ENCODE data around the gene ITM2C.

ITM2C gene

DNA sequence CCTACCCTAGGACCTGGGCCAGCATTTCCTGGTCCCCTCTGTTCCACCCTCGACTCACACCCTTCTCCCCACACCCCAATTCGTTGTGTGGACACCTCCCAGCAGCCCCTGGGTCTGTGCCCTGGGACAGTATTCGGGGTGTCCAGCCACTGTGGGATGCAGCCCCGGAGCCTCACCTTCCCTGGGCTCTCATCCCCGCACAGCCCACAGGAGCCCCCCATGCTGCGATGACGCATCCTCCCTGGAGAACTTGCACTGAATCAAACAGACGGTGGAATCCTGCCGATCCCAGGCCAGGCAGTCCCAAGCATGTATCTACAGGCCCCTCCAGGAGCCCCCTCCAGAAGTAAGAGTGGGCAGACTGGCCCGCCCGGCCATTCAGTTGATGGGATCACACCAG lies 9.7 kb downstream of the ITM2C start:
- H3K36me3 Mint-ChIP-seq (ENCODE audit: low read depth): peaks cover 9% of the 10 kb centered on the region
- peaks cover 82% of the 10 kb centered on the region for H3K4me1 Mint-ChIP-seq
- H3K27ac Mint-ChIP-seq: peak overlapping the region; percentile 74
- H3K27me3 Mint-ChIP-seq: no peaks in the 10 kb centered on the region
- no peak for ATAC-seq
- no peaks in the 10 kb centered on the region for H3K9me3 Mint-ChIP-seq
- DNase-seq: no peak
- no peak overlapping the region for H3K4me3 Mint-ChIP-seq

DNA sequence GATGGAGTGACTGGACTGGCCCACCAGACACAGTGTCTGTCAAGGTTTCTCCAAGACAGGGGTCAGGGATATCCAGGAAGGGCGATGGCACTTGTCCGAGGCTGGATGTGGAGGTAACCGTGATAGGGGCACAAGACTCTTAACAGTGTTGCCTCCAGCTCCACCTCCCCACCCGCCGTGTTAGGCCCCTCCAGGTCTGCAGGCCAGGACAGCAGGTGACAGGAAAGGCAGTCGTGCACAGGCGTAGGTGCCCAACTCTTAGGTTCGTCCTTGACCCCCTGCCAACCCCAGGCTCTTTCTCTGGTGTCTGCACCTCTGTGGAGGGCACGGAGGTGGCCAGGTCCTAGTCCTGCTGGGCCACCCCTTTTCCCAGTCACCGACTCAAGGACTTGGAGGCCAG lies 10.1 kb downstream of the ITM2C start:
- Mint-ChIP-seq H3K36me3 (ENCODE audit: low read depth) (peaks cover 9% of the 10 kb centered on the region), H3K4me1 (peaks cover 80% of the 10 kb centered on the region), H3K27ac (no peak overlapping the region), H3K4me3 (no peak overlapping the region), H3K27me3 (no peaks in the 10 kb centered on the region), H3K9me3 (no peaks in the 10 kb centered on the region)
- ATAC-seq: no peak
- DNase-seq: no peak

DNA sequence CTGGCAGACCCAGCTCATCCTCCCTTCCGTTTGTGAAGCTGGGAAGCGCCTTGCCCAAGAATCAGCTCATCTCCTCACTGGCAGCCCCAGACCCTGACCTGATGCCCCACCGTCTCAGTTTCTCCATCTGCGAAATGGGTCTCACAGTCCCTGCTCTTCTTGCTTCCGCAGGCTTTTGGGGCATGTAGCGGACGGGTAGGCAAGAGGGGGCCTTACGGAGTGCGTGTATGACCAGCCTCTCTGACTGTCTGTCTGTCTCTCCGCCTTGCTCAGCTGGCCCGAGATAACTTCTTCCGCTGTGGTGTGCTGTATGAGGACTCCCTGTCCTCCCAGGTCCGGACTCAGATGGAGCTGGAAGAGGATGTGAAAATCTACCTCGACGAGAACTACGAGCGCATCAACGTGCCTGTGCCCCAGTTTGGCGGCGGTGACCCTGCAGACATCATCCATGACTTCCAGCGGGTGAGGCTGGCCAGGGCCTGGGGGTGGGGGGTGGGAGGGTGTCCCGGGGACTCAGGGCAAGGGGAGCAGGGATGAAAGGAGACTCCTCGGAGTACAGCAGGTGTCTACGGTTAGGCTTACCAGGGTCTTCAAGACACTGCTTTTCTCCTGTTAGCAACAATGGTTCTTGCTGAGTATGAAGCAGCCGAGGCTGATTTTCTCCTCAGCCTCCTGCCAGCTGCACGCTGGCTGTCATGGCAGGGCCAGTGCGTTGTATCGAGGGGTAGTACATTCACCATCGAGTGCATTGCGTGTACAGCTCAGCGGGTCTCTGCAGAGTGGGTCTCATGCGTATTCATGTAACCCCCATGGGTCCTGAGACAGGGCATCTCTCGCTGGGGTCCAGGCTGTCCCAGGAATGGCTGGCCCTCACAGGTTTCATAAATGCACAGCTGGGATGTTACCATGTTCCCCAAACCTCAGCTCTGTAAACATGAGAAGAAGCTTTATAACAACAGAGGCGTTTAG lies 10.9 kb downstream of the ITM2C start:
- no peak overlapping the region for H3K4me3 Mint-ChIP-seq
- DNase-seq: no peak
- peaks cover 9% of the 10 kb centered on the region for H3K36me3 Mint-ChIP-seq (ENCODE audit: low read depth)
- H3K27ac Mint-ChIP-seq: no peak overlapping the region
- H3K9me3 Mint-ChIP-seq: no peaks in the 10 kb centered on the region
- no peaks in the 10 kb centered on the region for H3K27me3 Mint-ChIP-seq
- no peak for ATAC-seq
- peaks cover 72% of the 10 kb centered on the region for H3K4me1 Mint-ChIP-seq

DNA sequence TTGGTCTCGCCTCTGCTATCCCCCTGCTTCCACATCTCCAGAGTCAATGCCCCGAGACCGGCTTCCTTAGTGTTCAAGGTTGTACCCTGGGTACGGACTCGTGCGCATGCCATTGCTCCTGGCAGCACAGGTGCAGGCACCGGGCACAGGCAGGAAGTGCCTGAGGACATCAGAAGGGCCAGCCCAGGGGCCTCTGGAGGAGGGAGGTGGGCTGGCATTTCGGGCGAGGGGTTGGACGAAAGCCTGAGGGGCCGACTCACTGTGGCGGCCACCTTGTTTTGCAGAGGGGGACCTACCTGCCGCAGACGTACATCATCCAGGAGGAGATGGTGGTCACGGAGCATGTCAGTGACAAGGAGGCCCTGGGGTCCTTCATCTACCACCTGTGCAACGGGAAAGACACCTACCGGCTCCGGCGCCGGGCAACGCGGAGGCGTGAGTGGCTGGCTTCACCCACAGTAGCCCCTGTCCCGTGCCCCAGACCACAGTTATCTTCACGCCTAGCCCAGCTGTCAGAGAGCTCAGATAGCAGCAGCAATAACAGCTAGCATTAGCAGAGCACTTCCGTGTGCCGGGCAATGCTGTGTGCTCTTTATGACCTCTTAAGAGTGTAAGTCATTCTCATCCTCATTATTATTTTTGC lies 12.5 kb downstream of the ITM2C start:
- H3K27me3 Mint-ChIP-seq: no peaks in the 10 kb centered on the region
- H3K4me1 Mint-ChIP-seq: peaks cover 67% of the 10 kb centered on the region
- DNase-seq: no peak
- ATAC-seq: no peak
- H3K36me3 Mint-ChIP-seq (ENCODE audit: low read depth): peaks cover 9% of the 10 kb centered on the region
- peak overlapping the region; percentile 90 for H3K27ac Mint-ChIP-seq
- H3K9me3 Mint-ChIP-seq: no peaks in the 10 kb centered on the region
- peak overlapping the region; percentile 48 for H3K4me3 Mint-ChIP-seq

DNA sequence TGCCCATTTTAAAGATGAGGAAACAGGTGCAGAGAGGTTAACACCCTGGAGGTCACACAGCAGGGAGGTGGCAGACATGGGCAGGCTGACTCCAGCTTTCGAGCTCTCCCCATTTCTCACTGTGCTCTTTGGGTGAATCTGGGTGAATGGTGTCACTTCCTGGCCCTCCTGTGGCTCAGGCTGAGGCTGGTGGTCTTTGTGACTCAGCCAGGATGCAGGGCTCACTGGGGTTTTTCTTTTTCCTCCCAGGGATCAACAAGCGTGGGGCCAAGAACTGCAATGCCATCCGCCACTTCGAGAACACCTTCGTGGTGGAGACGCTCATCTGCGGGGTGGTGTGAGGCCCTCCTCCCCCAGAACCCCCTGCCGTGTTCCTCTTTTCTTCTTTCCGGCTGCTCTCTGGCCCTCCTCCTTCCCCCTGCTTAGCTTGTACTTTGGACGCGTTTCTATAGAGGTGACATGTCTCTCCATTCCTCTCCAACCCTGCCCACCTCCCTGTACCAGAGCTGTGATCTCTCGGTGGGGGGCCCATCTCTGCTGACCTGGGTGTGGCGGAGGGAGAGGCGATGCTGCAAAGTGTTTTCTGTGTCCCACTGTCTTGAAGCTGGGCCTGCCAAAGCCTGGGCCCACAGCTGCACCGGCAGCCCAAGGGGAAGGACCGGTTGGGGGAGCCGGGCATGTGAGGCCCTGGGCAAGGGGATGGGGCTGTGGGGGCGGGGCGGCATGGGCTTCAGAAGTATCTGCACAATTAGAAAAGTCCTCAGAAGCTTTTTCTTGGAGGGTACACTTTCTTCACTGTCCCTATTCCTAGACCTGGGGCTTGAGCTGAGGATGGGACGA lies 13.2 kb downstream of the ITM2C start:
- Mint-ChIP-seq H3K4me3 (peak overlapping the region; percentile 48), H3K27ac (peak overlapping the region; percentile 90), H3K27me3 (no peaks in the 10 kb centered on the region), H3K36me3 (ENCODE audit: low read depth) (peaks cover 9% of the 10 kb centered on the region), H3K4me1 (peaks cover 65% of the 10 kb centered on the region), H3K9me3 (no peaks in the 10 kb centered on the region)
- peak; percentile 88 for ATAC-seq
- DNase-seq: peak; percentile 72

DNA sequence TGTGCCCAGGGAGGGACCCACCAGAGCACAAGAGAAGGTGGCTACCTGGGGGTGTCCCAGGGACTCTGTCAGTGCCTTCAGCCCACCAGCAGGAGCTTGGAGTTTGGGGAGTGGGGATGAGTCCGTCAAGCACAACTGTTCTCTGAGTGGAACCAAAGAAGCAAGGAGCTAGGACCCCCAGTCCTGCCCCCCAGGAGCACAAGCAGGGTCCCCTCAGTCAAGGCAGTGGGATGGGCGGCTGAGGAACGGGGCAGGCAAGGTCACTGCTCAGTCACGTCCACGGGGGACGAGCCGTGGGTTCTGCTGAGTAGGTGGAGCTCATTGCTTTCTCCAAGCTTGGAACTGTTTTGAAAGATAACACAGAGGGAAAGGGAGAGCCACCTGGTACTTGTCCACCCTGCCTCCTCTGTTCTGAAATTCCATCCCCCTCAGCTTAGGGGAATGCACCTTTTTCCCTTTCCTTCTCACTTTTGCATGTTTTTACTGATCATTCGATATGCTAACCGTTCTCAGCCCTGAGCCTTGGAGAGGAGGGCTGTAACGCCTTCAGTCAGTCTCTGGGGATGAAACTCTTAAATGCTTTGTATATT lies 14.0 kb downstream of the ITM2C start:
- peaks cover 9% of the 10 kb centered on the region for H3K36me3 Mint-ChIP-seq (ENCODE audit: low read depth)
- peaks cover 65% of the 10 kb centered on the region for H3K4me1 Mint-ChIP-seq
- H3K9me3 Mint-ChIP-seq: no peaks in the 10 kb centered on the region
- no peak for ATAC-seq
- peak; percentile 1 for DNase-seq
- H3K4me3 Mint-ChIP-seq: no peak overlapping the region
- H3K27ac Mint-ChIP-seq: peak overlapping the region; percentile 90
- H3K27me3 Mint-ChIP-seq: no peaks in the 10 kb centered on the region

DNA sequence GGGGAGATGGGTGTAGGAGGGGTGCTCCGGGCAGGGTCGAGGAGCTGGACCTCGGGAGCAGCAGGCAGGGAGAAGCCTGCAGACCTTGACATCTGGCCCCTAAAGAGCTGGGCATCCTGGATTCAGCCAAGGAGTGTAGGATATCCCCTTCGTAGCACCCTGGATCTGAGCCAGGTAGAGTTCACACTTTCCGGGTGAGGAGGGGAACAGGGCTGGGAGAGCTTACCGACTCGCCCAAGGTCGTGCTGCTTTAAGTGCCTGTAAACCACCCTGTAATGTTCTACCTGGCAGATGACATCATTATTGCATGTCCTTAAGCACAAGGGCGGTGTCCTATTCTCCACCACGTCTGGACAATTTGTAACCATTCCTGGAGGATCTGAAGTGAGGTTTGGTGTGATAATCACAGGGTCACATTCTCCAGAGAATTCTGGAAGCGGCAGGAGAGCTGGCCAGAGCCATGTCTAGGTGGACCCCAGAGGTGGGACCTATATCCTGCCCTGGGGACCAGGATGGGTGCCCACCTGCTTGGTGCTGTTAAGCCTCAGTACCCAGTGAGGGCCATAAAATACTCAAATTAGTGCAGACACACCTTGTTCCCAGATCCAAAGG lies 14.6 kb downstream of the ITM2C start:
- no peaks in the 10 kb centered on the region for H3K27me3 Mint-ChIP-seq
- ATAC-seq: no peak
- no peak overlapping the region for H3K27ac Mint-ChIP-seq
- H3K4me1 Mint-ChIP-seq: peaks cover 65% of the 10 kb centered on the region
- no peak overlapping the region for H3K4me3 Mint-ChIP-seq
- H3K9me3 Mint-ChIP-seq: no peaks in the 10 kb centered on the region
- peaks cover 9% of the 10 kb centered on the region for H3K36me3 Mint-ChIP-seq (ENCODE audit: low read depth)
- DNase-seq: peak; percentile 1

DNA sequence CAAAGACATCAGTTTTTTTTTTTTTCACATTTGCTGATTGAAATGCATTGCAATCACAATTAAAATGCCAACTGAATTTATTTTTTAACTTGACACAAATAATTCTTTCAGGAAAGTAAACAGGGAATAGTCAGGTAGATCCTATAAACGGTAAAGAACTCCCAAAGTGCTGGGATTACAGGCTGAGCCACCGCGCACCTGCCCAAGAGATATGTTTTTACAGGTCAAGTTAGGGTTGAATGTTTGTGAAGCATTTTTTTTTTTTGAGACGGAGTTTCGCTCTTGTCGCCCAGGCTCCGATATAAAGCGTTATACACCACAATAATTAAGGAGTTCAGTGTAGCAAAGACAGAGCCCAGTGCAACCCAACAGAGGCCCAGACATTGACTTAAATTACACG lies 15.1 kb downstream of the ITM2C start:
- no peak for ATAC-seq
- no peaks in the 10 kb centered on the region for H3K9me3 Mint-ChIP-seq
- H3K27ac Mint-ChIP-seq: no peak overlapping the region
- H3K36me3 Mint-ChIP-seq (ENCODE audit: low read depth): peaks cover 9% of the 10 kb centered on the region
- no peak for DNase-seq
- peaks cover 60% of the 10 kb centered on the region for H3K4me1 Mint-ChIP-seq
- H3K27me3 Mint-ChIP-seq: no peaks in the 10 kb centered on the region
- no peak overlapping the region for H3K4me3 Mint-ChIP-seq

DNA sequence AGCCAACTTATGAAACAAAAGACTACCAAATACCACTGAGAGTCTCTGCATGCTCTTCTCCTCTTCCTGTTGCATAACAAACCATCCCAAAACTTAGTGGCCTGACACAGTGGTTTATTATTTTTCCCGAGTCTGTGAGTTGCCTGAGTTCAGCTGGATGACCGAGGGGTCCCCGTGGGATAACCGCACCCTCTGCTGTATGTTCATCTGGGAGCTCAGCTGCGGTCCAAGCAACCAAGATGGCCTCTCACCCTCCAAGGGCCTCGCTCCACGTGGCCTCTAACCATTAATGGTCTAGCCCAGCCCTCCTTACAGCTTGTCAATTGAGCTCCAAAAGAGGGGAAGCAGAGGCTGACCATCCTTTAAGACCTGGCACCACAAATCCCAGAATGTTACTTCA lies 17.1 kb downstream of the ITM2C start:
- Mint-ChIP-seq H3K4me3 (no peak overlapping the region), H3K36me3 (ENCODE audit: low read depth) (peaks cover 6% of the 10 kb centered on the region), H3K9me3 (no peaks in the 10 kb centered on the region), H3K4me1 (peaks cover 56% of the 10 kb centered on the region), H3K27me3 (peaks cover 2% of the 10 kb centered on the region), H3K27ac (no peak overlapping the region)
- no peak for ATAC-seq
- no peak for DNase-seq

DNA sequence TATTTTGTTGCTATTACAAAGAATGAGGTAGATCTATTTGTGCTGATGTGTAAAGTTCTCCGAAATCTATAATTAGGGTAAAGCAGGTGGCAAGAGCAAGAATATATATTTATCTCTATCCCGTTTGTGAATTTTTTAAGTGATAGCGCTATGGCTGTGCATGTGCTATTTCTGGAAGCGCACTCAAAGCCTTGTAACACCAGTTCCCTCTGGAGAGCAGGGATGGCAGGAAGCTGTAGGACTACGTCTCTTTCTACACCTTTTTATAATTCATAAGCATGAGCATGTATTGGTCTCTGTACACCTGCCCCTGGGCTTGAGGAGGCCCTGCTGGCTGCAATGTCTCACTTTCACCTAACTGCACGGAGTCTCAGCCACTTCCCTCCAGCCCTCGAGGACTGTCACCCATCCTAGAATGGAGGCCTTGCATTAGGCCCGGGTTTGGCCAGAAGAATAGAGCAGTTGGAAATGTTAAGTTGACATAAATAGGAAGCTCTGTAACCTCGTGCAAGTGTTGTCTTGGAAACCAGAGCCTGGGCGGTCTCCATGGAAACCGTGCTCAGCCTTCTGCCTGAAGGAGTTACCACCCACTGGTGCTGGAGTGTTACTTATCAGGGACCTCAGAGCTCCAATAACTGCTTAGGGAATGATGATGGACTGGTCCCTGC lies 20.9 kb downstream of the ITM2C start:
- Mint-ChIP-seq H3K4me1 (peaks cover 38% of the 10 kb centered on the region), H3K27me3 (peaks cover 5% of the 10 kb centered on the region), H3K9me3 (peaks cover 3% of the 10 kb centered on the region), H3K27ac (no peak overlapping the region), H3K4me3 (no peak overlapping the region), H3K36me3 (ENCODE audit: low read depth) (no peaks in the 10 kb centered on the region)
- DNase-seq (no peak), ATAC-seq (peak; percentile 44)

DNA sequence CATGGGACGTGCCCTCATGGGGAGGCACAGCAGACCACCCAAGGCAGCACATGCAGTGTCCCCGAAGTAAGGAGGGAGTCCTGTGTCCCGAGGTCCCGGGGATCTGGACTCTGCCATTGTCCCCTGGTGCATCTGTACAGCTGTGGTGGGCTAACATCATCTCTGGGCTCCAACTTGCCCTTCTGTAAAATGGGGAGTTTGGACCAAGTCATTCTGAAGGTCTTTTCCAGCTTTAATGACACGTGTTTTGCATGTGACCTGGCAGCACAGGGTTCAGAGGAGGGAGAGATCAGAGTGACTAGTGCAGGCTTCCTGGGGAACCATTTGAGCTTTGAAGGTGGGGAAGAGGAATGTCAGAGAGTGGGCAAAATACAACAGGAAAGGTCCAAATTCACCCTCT lies 21.5 kb downstream of the ITM2C start:
- Mint-ChIP-seq H3K27ac (peak overlapping the region; percentile 33), H3K9me3 (peaks cover 3% of the 10 kb centered on the region), H3K27me3 (peaks cover 11% of the 10 kb centered on the region), H3K4me1 (peaks cover 44% of the 10 kb centered on the region), H3K36me3 (ENCODE audit: low read depth) (no peaks in the 10 kb centered on the region), H3K4me3 (no peak overlapping the region)
- DNase-seq (no peak), ATAC-seq (no peak)

DNA sequence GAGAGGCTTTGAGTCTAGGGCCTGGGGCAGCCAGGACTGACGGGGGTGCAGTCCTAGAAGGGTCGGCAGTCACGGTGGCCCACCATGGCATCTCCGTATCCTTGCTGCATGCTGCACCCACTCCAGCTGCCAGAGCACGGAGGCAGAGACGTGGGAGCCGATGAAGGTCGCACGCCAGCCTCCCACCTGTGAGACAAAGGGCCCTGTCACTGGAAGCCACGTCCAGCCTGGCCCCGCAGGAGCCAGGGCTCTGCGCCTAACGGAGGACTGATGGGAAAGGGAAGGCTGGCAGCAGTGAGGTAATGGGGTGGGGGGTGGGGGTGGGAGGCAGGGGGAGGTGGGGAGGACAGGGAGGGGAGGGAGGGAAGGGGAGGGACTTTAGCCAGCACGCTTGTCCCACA lies 21.9 kb downstream of the ITM2C start:
- H3K4me1 Mint-ChIP-seq: peaks cover 48% of the 10 kb centered on the region
- H3K9me3 Mint-ChIP-seq: peaks cover 3% of the 10 kb centered on the region
- H3K36me3 Mint-ChIP-seq (ENCODE audit: low read depth): no peaks in the 10 kb centered on the region
- ATAC-seq: no peak
- DNase-seq: no peak
- H3K27me3 Mint-ChIP-seq: peaks cover 12% of the 10 kb centered on the region
- H3K27ac Mint-ChIP-seq: no peak overlapping the region
- H3K4me3 Mint-ChIP-seq: no peak overlapping the region

DNA sequence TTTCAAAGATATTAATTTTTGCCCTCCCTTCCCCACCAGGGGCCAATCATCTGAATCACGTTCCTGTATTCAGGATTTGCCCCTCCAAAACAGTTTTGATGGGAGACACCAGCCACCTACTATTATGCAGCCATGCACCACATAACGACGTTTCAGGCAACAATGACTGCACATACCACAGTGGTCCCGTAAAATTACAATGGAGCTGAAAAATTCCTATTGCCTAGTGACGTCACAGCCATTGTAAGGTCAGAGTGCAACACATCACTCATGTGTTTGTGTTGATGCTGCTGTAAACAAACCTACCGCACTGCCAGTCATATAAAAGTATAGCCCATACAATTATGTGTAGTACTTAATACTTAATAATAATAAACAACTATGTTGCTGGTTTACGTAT lies 22.6 kb downstream of the ITM2C start:
- peaks cover 12% of the 10 kb centered on the region for H3K27me3 Mint-ChIP-seq
- H3K27ac Mint-ChIP-seq: no peak overlapping the region
- DNase-seq: no peak
- peaks cover 52% of the 10 kb centered on the region for H3K4me1 Mint-ChIP-seq
- no peak overlapping the region for H3K4me3 Mint-ChIP-seq
- no peak for ATAC-seq
- H3K9me3 Mint-ChIP-seq: peaks cover 3% of the 10 kb centered on the region
- no peaks in the 10 kb centered on the region for H3K36me3 Mint-ChIP-seq (ENCODE audit: low read depth)

Data from activated naive CD8-positive, alpha-beta T cell treated with anti-CD3 and anti-CD28 coated beads, Interleukin-2, amount 50 U/mL, for 24 hours (primary cell).